Pancreas (tissue), 10 donors: Measurements from ENCODE around the gene ANTXR1. TPM values are rescaled to one million over a fixed set of nuclear protein-coding genes. Genes with fewer than 3 reads are reported as not detected.

ENCODE experiments used
- ATAC-seq, 4 donors: fragments of 200-7000 bp; cut with Tn5 transposase; one replicate each; pipeline versions ENCODE4 v1.8.0 to v1.9.1; 2020; ENCODE audit warnings: mild to moderate bottlenecking in 4 of 4, moderate library complexity in 4 of 4
- DNase-seq, 6 donors: peaks; one replicate each; pipeline ENCODE4 v3.0.0-alpha.2; 2020
- FAIRE-seq: peaks from 2 replicates; lab custom pipeline; 2012; peaks lifted over from hg19 to GRCh38; lab: Jason Lieb, UNC
- H3K27ac ChIP-seq, 4 donors: fragments of 200-600 bp; sonication (generic); 1 replicate in 3 of 4; 2 replicates in 1 of 4; pipeline versions ENCODE4 v1.5.0 to v1.8.0; 2020
- H3K27me3 ChIP-seq, 4 donors: fragments of 200-600 bp; one replicate each; pipeline ENCODE4 v1.8.0; 2021
- H3K36me3 ChIP-seq, 3 donors: fragments of 200-600 bp; sonication (generic) in 1 of 3; one replicate each; pipeline versions ENCODE4 v1.5.0 to v1.8.0; 2020 to 2021
- H3K4me1 ChIP-seq, 3 donors: fragments of 200-600 bp; one replicate each; pipeline ENCODE4 v1.8.0; 2021
- H3K4me3 ChIP-seq, 4 donors: fragments of 200-600 bp; sonication (generic) in 2 of 4; one replicate each; pipeline versions ENCODE4 v1.5.0 to v1.8.0; 2020 to 2021
- H3K9me3 ChIP-seq, 4 donors: fragments of 200-600 bp; one replicate each; pipeline ENCODE4 v1.8.0; 2021
- CTCF ChIP-seq, 4 donors: fragments of 200-600 bp; sonication (generic) in 3 of 4; IDR thresholded peaks; one replicate each; pipeline versions ENCODE4 v1.5.0 to v1.8.0; 2021; ENCODE audit warnings: antibody characterized with exemption in 4 of 4
- WGBS, 2 donors: extraction: QIAGEN DNeasy Blood & Tissue Kit; methylation state at CpG; one replicate each; pipeline ENCODE4 v1.1.7; 2013; 5-methylcytosine and 5-hydroxymethylcytosine counted together
- intact Hi-C, 3 donors: fragments of 100-400 bp; cut with DNase I; formaldehyde crosslinking; loops; one replicate each; pipeline versions ENCODE4 v1.11.1 to v1.14.2; 2022
- polyA plus RNA-seq, 2 donors: library from polyadenylated mRNA; stranded (reverse); fragments of 200-250 nt; gene quantifications; one replicate each; pipeline ENCODE4 v1.2.3, GENCODE V29; 2013
- total RNA-seq, 6 donors: library from RNA; stranded (reverse); fragmentation: NEBNext Ultra II Directional in 4 of 6; extraction: Animal tissue kit (Norgen Biotek cat#: 25700) in 4 of 6; gene quantifications; one replicate each; pipeline versions ENCODE4 v1.2.1 to v1.2.4, GENCODE V29; 2021 to 2023
- donor health status: healthy with polysubstance abuse.
- donor health status: DM: no; HTN: no; CAD: no; lungs with moderate emphysema.
- donor health status: DM: no; HTN: no; CAD: no.
- donor health status: control.
- donor health status: control.
- donor health status: Bipolar disorder and iron deficiency.
- donor health status: DM: yes; HTN: yes; CAD: no.
- donor health status: DM: no; HTN: no; CAD: no.
- donor health status: DM: no; HTN: no; CAD: no.
- donor health status: DM: yes; HTN: yes; CAD: no.

Gene ANTXR1
- total and polyA plus RNA-seq, 8 donors = 1.7 to 23.4 (median 2.5) TPM

- DNase-seq (no peak), FAIRE-seq (no peak), ATAC-seq (peak in 1 of 4 donors; percentile 20)
- Histone ChIP-seq H3K36me3 (no peaks in the 10 kb centered on the region), H3K4me1 (no peaks in the 10 kb centered on the region), H3K27me3 (no peaks in the 10 kb centered on the region), H3K27ac (no peak overlapping the region), H3K4me3 (no peak overlapping the region), H3K9me3 (no peaks in the 10 kb centered on the region)
- 92 to 96% methylated on average over 2 of the region's 2 CpGs for WGBS, 2 donors
- intact Hi-C loops = no loop called here
- TF ChIP-seq CTCF (IDR thresholded peaks at IDR 0.05) = no peak
Observed at GRCh38 chr2:69053416-69053965, 40.5 kb downstream of the ANTXR1 start.

DNA sequence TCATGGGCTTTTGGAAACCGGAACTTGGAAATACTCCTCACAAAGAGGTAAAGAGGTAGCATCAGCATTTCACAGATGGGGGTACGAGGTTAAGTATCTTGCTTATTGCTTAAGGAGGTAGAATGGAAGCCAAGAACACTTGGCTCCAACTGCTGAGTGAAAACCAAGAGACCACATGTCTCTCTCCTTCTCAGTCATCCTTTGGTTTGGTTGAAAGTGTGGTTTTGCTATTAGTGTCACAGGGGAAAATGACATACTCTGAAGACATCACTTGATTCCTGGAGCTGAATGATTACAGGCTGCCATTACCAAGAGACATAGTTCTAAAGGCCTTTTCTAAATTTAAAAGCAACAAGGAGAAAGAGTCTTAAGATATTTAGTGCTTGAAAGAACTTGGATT lies 41.5 kb downstream of the ANTXR1 start:
- no peaks in the 10 kb centered on the region for H3K9me3 ChIP-seq
- no peak overlapping the region for H3K27ac ChIP-seq
- H3K4me1 ChIP-seq = no peaks in the 10 kb centered on the region
- H3K36me3 ChIP-seq = no peaks in the 10 kb centered on the region
- H3K4me3 ChIP-seq = no peak overlapping the region
- intact Hi-C loops = no loop called here
- ATAC-seq (peak in 2 of 4 donors; percentile 12 to 49), DNase-seq (no peak), FAIRE-seq (no peak)
- 78 to 84% methylated on average over 2 of the region's 2 CpGs for WGBS, 2 donors
- TF ChIP-seq CTCF (IDR thresholded peaks at IDR 0.05) = no peak
- H3K27me3 ChIP-seq = no peaks in the 10 kb centered on the region

GRCh38 chr2:69055688-69056470 lies 42.9 kb downstream of the ANTXR1 start:
- no peak for TF ChIP-seq CTCF (IDR thresholded peaks at IDR 0.05)
- FAIRE-seq = no peak
- no peak overlapping the region for H3K4me3 ChIP-seq

DNA sequence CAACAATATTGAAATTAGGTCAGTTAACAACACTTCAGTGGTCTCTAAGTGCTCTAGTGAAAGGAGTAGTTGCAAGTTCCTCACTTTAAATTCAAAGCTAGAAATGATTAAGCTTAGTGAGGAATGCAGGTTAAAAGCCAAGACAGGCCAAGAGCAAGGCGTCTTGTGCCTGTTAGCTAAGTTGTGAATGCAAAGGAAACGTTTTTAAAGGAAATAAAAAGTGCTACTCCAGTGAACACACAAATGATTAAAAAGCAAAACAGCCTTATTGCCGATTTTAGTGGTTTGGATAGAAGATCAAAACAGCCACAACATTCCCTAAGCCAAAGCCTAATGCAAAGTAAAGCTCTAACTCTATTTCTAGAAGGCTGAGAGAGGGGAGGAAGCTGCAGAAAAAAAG lies 44.7 kb downstream of the ANTXR1 start:
- H3K9me3 ChIP-seq = no peaks in the 10 kb centered on the region
- peak in 1 of 4 donors; percentile 26 for ATAC-seq
- intact Hi-C loops = no loop called here
- no peak for DNase-seq
- no peak for FAIRE-seq
- no peaks in the 10 kb centered on the region for H3K27me3 ChIP-seq
- H3K4me1 ChIP-seq = peaks cover 0 to 8% (median 3%) of the 10 kb centered on the region in 3 donors
- WGBS, 2 donors = 48 to 67% methylated on average over 3 of the region's 3 CpGs
- H3K4me3 ChIP-seq = no peak overlapping the region
- H3K27ac ChIP-seq = no peak overlapping the region
- no peaks in the 10 kb centered on the region for H3K36me3 ChIP-seq
- no peak for TF ChIP-seq CTCF (IDR thresholded peaks at IDR 0.05)

More at GRCh38 chr2:69055688-69056470, 42.9 kb downstream of the ANTXR1 start:
- ATAC-seq (no peak), DNase-seq (no peak)
- Histone ChIP-seq H3K36me3 (no peaks in the 10 kb centered on the region), H3K4me1 (no peaks in the 10 kb centered on the region), H3K9me3 (no peaks in the 10 kb centered on the region), H3K27ac (no peak overlapping the region), H3K27me3 (no peaks in the 10 kb centered on the region)
- intact Hi-C loops = no loop called here
- 75 to 88% methylated on average over 2 of the region's 2 CpGs for WGBS, 2 donors
